AG10803 (cell line): ENCODE results near the gene PRKN.

Source experiments
- DNase-seq: peaks from one replicate; pipeline ENCODE4 v3.0.0; 2010; ENCODE audit warnings: low read depth
- H3K4me3 ChIP-seq: 2 replicates; pipeline ENCODE4 v1.5.1; 2011; ENCODE audit warnings: mild to moderate bottlenecking, low read length, control low read depth
- CTCF ChIP-seq: conservative IDR thresholded peaks from 2 replicates; pipeline ENCODE4 v1.5.1; 2011; ENCODE audit warnings: mild to moderate bottlenecking, low read length, control low read depth, inconsistent platforms

PRKN gene

GRCh38 chr6:162512744-162513143 lies 214.8 kb downstream of the PRKN start:
- TF ChIP-seq CTCF, result no peak
- no peak overlapping the region for H3K4me3 ChIP-seq
- no peak for DNase-seq

GRCh38 chr6:162497389-162497788 lies 230.2 kb downstream of the PRKN start:
- DNase-seq, result no peak
- TF ChIP-seq CTCF, result no peak
- no peak overlapping the region for H3K4me3 ChIP-seq

GRCh38 chr6:162493917-162494316 lies 233.6 kb downstream of the PRKN start:
- no peak for DNase-seq
- no peak overlapping the region for H3K4me3 ChIP-seq
- TF ChIP-seq CTCF, result no peak

- H3K4me3 ChIP-seq, result no peak overlapping the region
- DNase-seq, result no peak
- TF ChIP-seq CTCF, result no peak
Measured at GRCh38 chr6:162491637-162492036, 235.9 kb downstream of the PRKN start.

GRCh38 chr6:162489101-162489976 lies 238.2 kb downstream of the PRKN start:
- no peak overlapping the region for H3K4me3 ChIP-seq
- TF ChIP-seq CTCF, result no peak
- no peak for DNase-seq

GRCh38 chr6:162488444-162488843 lies 239.1 kb downstream of the PRKN start:
- H3K4me3 ChIP-seq, result no peak overlapping the region
- TF ChIP-seq CTCF, result no peak
- DNase-seq, result no peak

- H3K4me3 ChIP-seq, result no peak overlapping the region
- DNase-seq, result no peak
- no peak for TF ChIP-seq CTCF
Measured at GRCh38 chr6:162485464-162485863, 242.1 kb downstream of the PRKN start.
